GM12874 (cell line): ENCODE data around the gene MMP12.

Experiments used
- CTCF ChIP-seq: IDR thresholded peaks from 2 replicates; pipeline ENCODE4 v1.5.1; 2011; ENCODE audit warnings: low read depth, mild to moderate bottlenecking, control low read depth, low read length, moderate library complexity; ENCODE audit not compliant: insufficient read depth

Gene MMP12

GRCh38 chr11:102868339-102868738, 6.4 kb downstream of the MMP12 start:
- TF ChIP-seq CTCF, result no peak

- TF ChIP-seq CTCF, result no peak
Measured at GRCh38 chr11:102864724-102865123, 10.1 kb downstream of the MMP12 start.

GRCh38 chr11:102853956-102854355, 20.8 kb downstream of the MMP12 start:
- no peak for TF ChIP-seq CTCF

- TF ChIP-seq CTCF, result no peak
Measured at GRCh38 chr11:102853055-102853454, 21.7 kb downstream of the MMP12 start.

- TF ChIP-seq CTCF, result no peak
Measured at GRCh38 chr11:102850973-102851745, 23.6 kb downstream of the MMP12 start.

GRCh38 chr11:102849311-102849710, 25.5 kb downstream of the MMP12 start:
- no peak for TF ChIP-seq CTCF

GRCh38 chr11:102846292-102846691, 28.5 kb downstream of the MMP12 start:
- no peak for TF ChIP-seq CTCF
